Activated CD8-positive, alpha-beta memory T cell treated with anti-CD3 and anti-CD28 coated beads, Interleukin-2, amount 10 ng/mL, durations not matched to agents 7 days and 5 days (primary cell): ENCODE data around the gene PDHX. TPM values are rescaled to one million over a fixed set of nuclear protein-coding genes. Genes with fewer than 3 reads are reported as not detected.
"Not testable (repeated sequence)": the region's sequence is repeated elsewhere in the genome, so short reads cannot be mapped to it uniquely, and the experiment has no call there.

Source experiments
- ATAC-seq: fragments of 150-1000 bp; cut with Tn5 transposase; one replicate; pipeline ENCODE4 v1.10.0; 2021; ENCODE audit warnings: moderate library complexity
- CTCF ChIA-PET: fragments of 350-600 bp; sonication (Branson Sonifier 250); formaldehyde crosslinking; loops from one replicate; lab custom pipeline; 2021; ENCODE audit warnings: antibody characterized with exemption; lab: Charles Lee
- DNase-seq: peaks from one replicate; pipeline ENCODE4 v3.0.0-alpha.2; 2020
- H3K27ac Mint-ChIP-seq: one replicate; pipeline ENCODE4 v1.8.0; 2021; ENCODE audit warnings: mild to moderate bottlenecking, mixed read lengths
- H3K27me3 Mint-ChIP-seq: one replicate; pipeline ENCODE4 v1.8.0; 2021; ENCODE audit warnings: mixed read lengths
- H3K36me3 Mint-ChIP-seq: one replicate; pipeline ENCODE4 v1.8.0; 2021; ENCODE audit warnings: mild to moderate bottlenecking, mixed read lengths
- H3K4me1 Mint-ChIP-seq: one replicate; pipeline ENCODE4 v1.8.0; 2021; ENCODE audit warnings: mixed read lengths
- H3K4me3 Mint-ChIP-seq: one replicate; pipeline ENCODE4 v1.8.0; 2021; ENCODE audit warnings: mild to moderate bottlenecking, moderate library complexity, mixed read lengths
- H3K9me3 Mint-ChIP-seq: one replicate; pipeline ENCODE4 v1.8.0; 2022; ENCODE audit warnings: low read depth, mixed read lengths
- total RNA-seq, 2 experiments: library from RNA; stranded (reverse); gene quantifications; one replicate each; pipeline ENCODE4 v1.2.3, GENCODE V29; 2021

PDHX gene
- total RNA-seq = 10 to 100 TPM; 27.9 to 34.0 TPM

DNA sequence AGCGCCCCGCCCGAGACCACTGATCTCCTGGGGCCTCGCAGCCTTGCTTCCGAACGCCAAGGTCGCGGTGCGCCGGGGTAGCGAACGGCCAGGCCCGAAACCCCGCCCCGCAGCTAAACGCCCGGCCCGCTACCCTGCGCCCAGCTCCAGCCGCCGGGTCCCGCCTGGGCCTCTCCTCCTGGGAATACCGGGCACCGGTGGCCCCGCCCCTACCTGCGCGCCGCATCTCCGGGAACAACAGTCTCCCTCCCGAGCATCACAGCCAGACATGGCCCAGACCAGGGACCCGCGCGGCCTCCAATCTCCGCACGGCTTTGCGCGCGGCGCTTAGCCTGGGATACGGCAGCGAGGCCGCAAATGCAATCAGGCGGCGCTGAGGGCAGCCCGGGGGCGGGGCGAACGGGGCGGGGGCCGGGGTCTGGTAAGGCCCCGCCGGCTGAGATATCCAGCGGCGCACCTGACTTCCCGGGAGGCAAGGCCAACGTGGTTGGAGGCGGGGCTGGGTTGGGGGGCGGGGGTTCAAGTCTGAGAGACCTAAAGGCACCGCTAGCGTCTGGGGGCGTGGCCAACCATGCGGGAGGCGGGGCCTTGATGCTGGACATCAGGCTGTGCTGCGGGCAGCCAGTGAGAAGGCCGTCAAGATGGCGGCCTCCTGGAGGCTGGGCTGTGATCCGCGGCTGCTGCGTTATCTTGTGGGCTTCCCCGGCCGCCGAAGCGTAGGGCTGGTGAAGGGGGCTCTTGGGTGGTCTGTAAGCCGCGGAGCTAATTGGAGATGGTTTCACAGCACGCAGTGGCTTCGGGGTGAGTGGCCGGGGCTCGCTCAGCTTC, at the start of gene PDHX, which contains the start of gene APIP:
Gene PDHX (plus strand): TSS at position 604 of the 828 bp plus-strand sequence. CDS start 38 bp downstream, at position 642.
Gene APIP (minus strand): TSS at position 365 of the 828 bp plus-strand sequence. CDS start 95 bp downstream, at position 270.
- CTCF ChIA-PET = interaction anchor here (0.7 to 3.6 kb wide), 3 partner anchors 9 to 268 kb away, joined by 3 to 22 read pairs (median 3); no protein-coding TSS in a partner anchor
- peak; percentile 99 for DNase-seq
- Mint-ChIP-seq H3K4me1 (peaks cover 27% of the 10 kb centered on the region), H3K27me3 (no peaks in the 10 kb centered on the region), H3K4me3 (peak within 1 kb of the TSS; percentile 83), H3K9me3 (peaks cover 5% of the 10 kb centered on the region), H3K27ac (peak within 1 kb of the TSS; percentile 84), H3K36me3 (peaks cover 14% of the 10 kb centered on the region)
- peak; percentile 95 for ATAC-seq

DNA sequence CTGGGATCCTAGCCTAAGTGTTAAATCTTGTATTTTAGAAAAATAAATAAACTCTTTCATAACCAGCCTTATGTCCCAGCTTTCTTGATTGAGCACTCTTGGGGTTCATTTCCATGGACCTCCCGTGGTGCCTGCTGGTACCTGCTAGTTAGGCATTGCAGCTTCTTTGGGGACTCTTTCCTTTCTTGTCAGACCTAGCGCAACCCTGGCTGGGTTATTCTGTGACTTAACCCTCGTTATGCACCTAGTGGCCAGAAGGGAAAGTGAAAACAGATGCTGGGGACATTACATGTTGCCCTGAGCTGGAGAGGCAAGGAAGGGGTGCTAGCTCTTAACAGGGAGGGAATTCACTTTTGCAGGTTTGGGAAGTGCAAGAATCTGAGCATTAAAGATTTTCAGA, 47.0 kb upstream of the PDHX start:
- DNase-seq = no peak
- H3K9me3 Mint-ChIP-seq = no peaks in the 10 kb centered on the region
- no peaks in the 10 kb centered on the region for H3K4me1 Mint-ChIP-seq
- H3K36me3 Mint-ChIP-seq = no peaks in the 10 kb centered on the region
- peaks cover 3% of the 10 kb centered on the region for H3K27me3 Mint-ChIP-seq
- CTCF ChIA-PET = no interaction called here
- no peak overlapping the region for H3K4me3 Mint-ChIP-seq
- no peak for ATAC-seq
- H3K27ac Mint-ChIP-seq = no peak overlapping the region

DNA sequence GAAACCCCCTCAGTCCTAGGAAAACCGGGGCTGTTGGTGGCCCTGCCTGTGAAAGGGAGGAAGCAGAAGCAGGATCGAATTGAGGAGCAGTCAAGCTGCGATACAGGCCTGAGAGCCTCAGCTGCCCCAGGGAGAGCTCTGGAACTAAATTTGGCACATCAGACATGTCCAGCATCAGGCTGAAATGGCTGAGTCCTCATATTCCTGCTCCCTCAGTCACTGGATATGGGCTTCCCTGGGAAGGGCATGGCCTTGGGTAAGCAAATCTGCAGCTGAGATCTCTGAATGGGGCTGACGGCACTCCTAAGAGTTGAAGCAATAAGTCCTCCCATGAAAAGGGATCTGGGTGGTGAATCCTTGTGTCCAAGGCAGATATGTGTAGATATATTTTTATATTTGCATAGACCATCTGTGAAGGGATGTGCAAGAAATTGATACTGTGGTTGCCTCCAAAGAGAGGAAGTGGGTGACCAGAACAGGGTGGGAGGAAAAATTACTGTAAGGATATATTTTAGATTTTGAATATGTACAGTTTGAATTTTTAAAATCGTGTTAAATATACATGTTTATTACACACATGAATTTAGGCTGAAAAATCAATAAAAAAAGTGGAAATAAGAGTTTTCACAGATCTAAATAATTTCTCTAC, 45.7 kb upstream of the PDHX start:
- Mint-ChIP-seq H3K27ac (no peak overlapping the region), H3K36me3 (no peaks in the 10 kb centered on the region), H3K4me1 (no peaks in the 10 kb centered on the region), H3K4me3 (no peak overlapping the region), H3K9me3 (no peaks in the 10 kb centered on the region), H3K27me3 (peaks cover 1% of the 10 kb centered on the region)
- CTCF ChIA-PET = no interaction called here
- ATAC-seq (no peak), DNase-seq (no peak)

DNA sequence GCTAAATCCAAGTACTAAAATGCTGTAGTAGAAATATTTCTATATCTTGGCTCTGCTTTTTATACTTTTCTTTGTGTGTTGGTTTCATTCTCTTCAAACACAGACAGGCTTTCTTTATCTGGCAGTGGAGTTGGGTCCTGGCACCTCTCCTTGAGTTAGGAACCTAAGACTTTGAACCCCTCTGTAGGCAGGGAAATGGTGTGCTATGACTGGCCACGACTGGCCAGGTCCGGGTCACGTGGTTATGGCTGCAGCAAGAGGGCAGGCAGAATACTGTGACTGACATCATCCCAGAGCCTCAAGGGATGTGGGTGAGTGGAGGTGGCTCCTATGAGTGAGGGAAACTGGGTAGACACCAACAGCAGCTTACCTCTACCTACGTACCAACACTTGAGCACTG, 42.2 kb upstream of the PDHX start:
- Mint-ChIP-seq H3K4me3 (no peak overlapping the region), H3K27me3 (no peaks in the 10 kb centered on the region), H3K27ac (no peak overlapping the region), H3K4me1 (no peaks in the 10 kb centered on the region), H3K36me3 (no peaks in the 10 kb centered on the region), H3K9me3 (no peaks in the 10 kb centered on the region)
- CTCF ChIA-PET = no interaction called here
- DNase-seq (no peak), ATAC-seq (no peak)

DNA sequence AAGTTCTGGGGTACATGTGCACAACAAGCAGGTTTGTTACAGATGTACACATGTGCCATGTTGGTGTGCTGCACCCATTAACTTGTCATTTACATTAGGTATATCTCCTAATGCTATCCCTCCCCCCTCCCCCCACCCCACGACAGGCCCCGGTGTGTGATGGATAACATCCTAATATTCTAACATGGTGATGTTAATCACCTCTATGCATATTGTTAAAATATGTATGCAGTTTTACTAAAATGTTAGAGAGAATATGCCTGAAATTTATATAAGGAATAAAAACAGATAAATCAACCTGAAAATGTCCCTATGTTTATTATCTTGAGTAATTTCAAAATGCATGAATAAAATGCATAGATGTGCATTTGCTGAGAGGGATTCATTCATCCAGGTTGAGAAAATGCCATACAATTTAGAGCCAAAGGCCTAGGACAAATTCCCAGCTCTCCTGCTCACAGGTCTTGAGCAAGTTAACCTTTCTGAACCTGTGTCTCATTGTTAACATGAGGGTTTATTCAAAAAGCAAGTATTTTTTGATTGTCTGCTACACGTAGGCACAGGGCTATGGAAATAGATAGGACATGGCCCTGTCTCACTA, 38.9 kb upstream of the PDHX start:
- CTCF ChIA-PET = interaction anchor here (1.0 kb wide), 1 partner anchor 312 kb away, joined by 3 read pairs; no protein-coding TSS in a partner anchor
- H3K36me3 Mint-ChIP-seq = peaks cover 6% of the 10 kb centered on the region
- no peaks in the 10 kb centered on the region for H3K4me1 Mint-ChIP-seq
- DNase-seq = no peak
- H3K9me3 Mint-ChIP-seq = no peaks in the 10 kb centered on the region
- H3K27ac Mint-ChIP-seq = no peak overlapping the region
- ATAC-seq = no peak
- H3K27me3 Mint-ChIP-seq = no peaks in the 10 kb centered on the region
- H3K4me3 Mint-ChIP-seq = no peak overlapping the region

DNA sequence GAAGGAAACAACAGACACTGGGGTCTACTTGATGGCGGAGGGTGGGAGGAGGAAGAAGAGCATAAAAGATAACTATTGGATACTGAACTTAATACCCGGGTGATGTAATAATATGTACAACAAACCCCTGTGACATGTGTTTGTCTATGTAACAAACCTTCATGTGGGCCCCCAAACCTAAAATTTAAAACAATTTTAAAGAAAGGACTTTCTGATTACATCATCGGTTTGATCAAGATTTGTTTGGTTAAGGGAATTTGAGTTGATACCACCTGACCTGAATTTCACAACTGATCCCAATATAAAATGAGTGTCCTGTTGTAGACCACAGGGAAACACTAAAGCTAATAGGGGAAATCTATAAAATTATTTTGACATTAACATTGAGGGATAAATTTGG, 34.5 kb upstream of the PDHX start:
- Mint-ChIP-seq H3K27ac (no peak overlapping the region), H3K27me3 (no peaks in the 10 kb centered on the region), H3K4me3 (no peak overlapping the region), H3K36me3 (peaks cover 10% of the 10 kb centered on the region), H3K4me1 (no peaks in the 10 kb centered on the region), H3K9me3 (no peaks in the 10 kb centered on the region)
- no peak for DNase-seq
- ATAC-seq = no peak
- CTCF ChIA-PET = interaction anchor here (1.2 kb wide), 1 partner anchor 15 kb away, joined by 3 read pairs; no protein-coding TSS in a partner anchor

DNA sequence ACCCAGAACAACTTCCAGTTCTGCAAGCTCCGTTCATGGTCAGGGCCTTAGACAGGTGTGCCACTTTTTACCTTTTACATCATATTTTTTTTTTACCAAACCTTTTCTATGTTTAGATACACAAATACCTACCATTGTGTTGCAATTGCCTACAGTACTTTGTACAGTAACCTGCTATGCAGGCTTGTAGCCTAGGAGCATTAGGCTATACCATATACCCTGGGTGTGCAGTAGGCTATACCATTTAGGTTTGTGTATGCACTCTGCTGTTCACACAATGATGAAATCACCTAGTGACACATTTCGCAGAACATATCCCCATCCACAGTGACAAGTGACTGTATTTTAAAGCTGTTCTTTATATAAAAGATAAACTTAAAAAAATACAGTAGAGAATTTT, 29.8 kb upstream of the PDHX start:
- Mint-ChIP-seq H3K36me3 (peaks cover 9% of the 10 kb centered on the region), H3K27me3 (no peaks in the 10 kb centered on the region), H3K4me1 (no peaks in the 10 kb centered on the region), H3K27ac (no peak overlapping the region), H3K9me3 (no peaks in the 10 kb centered on the region), H3K4me3 (no peak overlapping the region)
- DNase-seq = no peak
- no peak for ATAC-seq
- CTCF ChIA-PET = no interaction called here

DNA sequence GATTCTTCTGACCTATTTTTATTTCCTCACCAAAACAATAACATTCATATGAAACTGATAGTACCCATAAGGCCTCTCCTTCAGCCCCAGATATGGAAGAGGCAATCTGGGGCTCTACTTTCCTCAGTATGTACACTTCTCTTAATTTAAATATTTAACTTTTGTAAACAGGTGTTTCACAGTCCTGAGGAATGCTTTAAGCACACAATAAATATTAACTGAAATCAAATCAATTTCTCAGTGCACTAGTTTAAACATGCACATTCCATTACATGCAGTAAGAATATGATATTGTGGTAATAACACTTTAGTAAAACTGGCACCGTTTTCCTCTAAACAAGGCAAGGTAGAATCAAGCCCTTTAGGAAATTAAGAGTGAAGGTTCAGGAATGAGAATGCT, 29.2 kb upstream of the PDHX start:
- no peak overlapping the region for H3K27ac Mint-ChIP-seq
- H3K4me3 Mint-ChIP-seq = no peak overlapping the region
- H3K27me3 Mint-ChIP-seq = no peaks in the 10 kb centered on the region
- CTCF ChIA-PET = interaction anchor here (1.0 kb wide), 1 partner anchor 302 kb away, joined by 3 read pairs; no protein-coding TSS in a partner anchor
- H3K9me3 Mint-ChIP-seq = no peaks in the 10 kb centered on the region
- H3K4me1 Mint-ChIP-seq = no peaks in the 10 kb centered on the region
- no peak for ATAC-seq
- H3K36me3 Mint-ChIP-seq = peaks cover 6% of the 10 kb centered on the region
- no peak for DNase-seq

DNA sequence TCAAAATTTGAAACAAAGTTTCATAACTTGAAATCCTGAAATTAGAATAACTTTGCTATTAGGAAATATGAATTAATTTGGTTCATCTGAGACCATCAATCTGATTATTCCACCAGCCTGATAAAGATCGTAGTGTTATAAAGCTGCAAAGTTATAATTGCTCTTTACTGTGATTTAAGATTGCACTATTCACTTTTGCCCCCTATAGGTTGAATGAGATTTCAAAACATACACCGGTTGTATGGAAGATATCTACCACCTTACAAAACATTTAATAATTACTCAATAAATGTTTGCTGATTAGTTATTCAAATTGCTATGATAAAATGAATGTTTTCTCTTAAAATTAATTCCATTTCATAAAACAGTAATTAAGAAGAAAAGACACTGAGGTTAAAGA, 26.3 kb upstream of the PDHX start:
- CTCF ChIA-PET = interaction anchor here (1.4 to 1.6 kb wide), 2 partner anchors 304 to 377 kb away, joined by 5 to 11 read pairs; no protein-coding TSS in a partner anchor
- Mint-ChIP-seq H3K36me3 (peaks cover 3% of the 10 kb centered on the region), H3K27ac (no peak overlapping the region), H3K4me1 (no peaks in the 10 kb centered on the region), H3K27me3 (no peaks in the 10 kb centered on the region), H3K4me3 (no peak overlapping the region), H3K9me3 (no peaks in the 10 kb centered on the region)
- ATAC-seq (no peak), DNase-seq (no peak)

DNA sequence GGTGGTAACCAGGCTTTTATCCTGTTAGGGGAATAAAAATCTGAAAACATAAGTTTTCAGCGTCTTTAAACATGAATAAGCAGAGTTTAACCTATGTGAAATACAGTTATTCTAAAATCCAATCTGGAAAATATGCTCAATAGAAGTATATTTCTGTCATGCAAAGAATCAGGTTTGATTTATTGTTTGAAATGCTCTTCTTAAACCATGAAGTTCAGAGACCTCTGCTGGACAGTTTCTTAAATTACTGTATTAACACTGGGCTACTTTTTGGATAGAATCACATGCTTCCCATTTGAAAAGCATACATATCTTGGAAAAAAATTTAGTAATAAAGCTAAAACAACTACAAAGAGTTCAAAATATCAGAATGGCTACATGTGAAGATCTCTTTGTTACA, 25.6 kb upstream of the PDHX start:
- Mint-ChIP-seq H3K4me3 (no peak overlapping the region), H3K4me1 (no peaks in the 10 kb centered on the region), H3K36me3 (peaks cover 4% of the 10 kb centered on the region), H3K27ac (no peak overlapping the region), H3K27me3 (no peaks in the 10 kb centered on the region), H3K9me3 (no peaks in the 10 kb centered on the region)
- DNase-seq = no peak
- ATAC-seq = no peak
- CTCF ChIA-PET = interaction anchor here (1.1 to 2.9 kb wide), 5 partner anchors 17 to 378 kb away, joined by 3 to 20 read pairs (median 3); no protein-coding TSS in a partner anchor

DNA sequence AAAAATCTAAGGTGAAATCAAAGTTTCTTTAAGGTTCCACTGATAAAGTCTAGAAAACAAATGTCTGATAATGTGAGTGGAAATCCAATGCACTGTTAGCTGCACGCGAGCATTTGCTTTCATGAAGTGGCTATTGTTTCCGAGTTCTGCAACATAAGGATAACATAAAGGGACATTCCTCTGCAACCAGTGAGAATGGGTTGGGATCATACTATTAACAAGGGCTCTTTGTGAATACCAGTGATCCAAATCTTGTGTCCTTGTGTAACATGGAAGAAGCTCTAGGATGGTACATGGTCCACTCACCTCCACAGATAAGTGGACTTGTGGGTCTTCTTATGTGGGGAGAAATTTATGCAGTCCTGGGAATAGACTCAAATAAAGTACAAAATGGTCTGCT, 24.8 kb upstream of the PDHX start:
- H3K4me3 Mint-ChIP-seq = no peak overlapping the region
- no peaks in the 10 kb centered on the region for H3K4me1 Mint-ChIP-seq
- no peak overlapping the region for H3K27ac Mint-ChIP-seq
- H3K36me3 Mint-ChIP-seq = peaks cover 12% of the 10 kb centered on the region
- no peaks in the 10 kb centered on the region for H3K27me3 Mint-ChIP-seq
- H3K9me3 Mint-ChIP-seq = peaks cover 3% of the 10 kb centered on the region
- no peak for ATAC-seq
- CTCF ChIA-PET = interaction anchor here (1.0 to 2.9 kb wide), 6 partner anchors 16 to 462 kb away, joined by 3 to 20 read pairs (median 3); no protein-coding TSS in a partner anchor
- DNase-seq = no peak

DNA sequence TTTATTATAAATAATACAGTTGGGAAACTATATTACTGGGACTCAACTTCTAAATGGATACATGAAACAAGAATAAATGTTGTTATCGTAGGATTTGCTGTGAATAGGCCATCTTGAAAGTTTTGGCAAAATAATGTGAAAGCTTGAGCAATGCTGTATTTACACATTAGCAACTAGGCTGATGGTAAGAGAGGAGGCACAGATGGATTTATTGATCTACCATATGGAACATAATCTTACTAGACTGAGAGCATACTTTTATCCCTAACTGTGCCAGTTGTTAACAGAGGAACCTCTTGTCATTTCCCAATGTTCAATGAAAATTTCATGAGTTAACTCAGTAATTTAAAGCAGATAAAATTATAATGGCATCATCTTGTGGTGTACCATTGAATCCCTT, 23.0 kb upstream of the PDHX start:
- peaks cover 12% of the 10 kb centered on the region for H3K36me3 Mint-ChIP-seq
- DNase-seq = no peak
- H3K4me3 Mint-ChIP-seq = no peak overlapping the region
- H3K9me3 Mint-ChIP-seq = peaks cover 9% of the 10 kb centered on the region
- H3K27me3 Mint-ChIP-seq = no peaks in the 10 kb centered on the region
- no peak overlapping the region for H3K27ac Mint-ChIP-seq
- CTCF ChIA-PET = interaction anchor here (1.5 to 2.9 kb wide), 2 partner anchors 307 to 381 kb away, joined by 6 to 20 read pairs; no protein-coding TSS in a partner anchor
- no peak for ATAC-seq
- no peaks in the 10 kb centered on the region for H3K4me1 Mint-ChIP-seq

DNA sequence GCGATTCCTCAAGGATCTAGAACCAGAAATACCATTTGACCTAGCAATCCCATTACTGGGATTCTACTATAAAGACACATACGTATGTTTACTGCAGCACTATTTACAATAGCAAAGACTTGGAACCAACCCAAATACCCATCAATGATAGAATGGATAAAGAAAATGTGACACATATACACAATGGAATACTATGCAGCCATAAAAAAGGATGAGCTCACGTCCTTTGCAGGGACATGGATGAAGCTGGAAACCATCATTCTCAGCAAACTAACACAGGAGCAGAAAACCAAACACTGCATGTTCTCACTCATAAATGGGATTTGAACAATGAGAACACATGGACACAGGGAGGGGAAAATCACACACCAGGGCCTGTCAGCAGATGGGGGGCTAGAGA, 20.2 kb upstream of the PDHX start:
- H3K27me3 Mint-ChIP-seq, ATAC-seq, DNase-seq, H3K4me3 Mint-ChIP-seq, H3K27ac Mint-ChIP-seq, H3K4me1 Mint-ChIP-seq: not testable (repeated sequence)
- CTCF ChIA-PET = interaction anchor here (1.2 to 1.9 kb wide), 2 partner anchors 11 to 310 kb away, joined by 3 to 10 read pairs; no protein-coding TSS in a partner anchor
- Mint-ChIP-seq H3K36me3 (peaks cover 31% of the 10 kb centered on the region), H3K9me3 (peaks cover 22% of the 10 kb centered on the region)
